Measurements from ENCODE around the gene LPAR1. TPM values are rescaled to one million over a fixed set of nuclear protein-coding genes. Genes with fewer than 3 reads are reported as not detected.
A peak's percentile ranks its signal among the peaks of the same experiment; 100 is the strongest.
"Not testable (repeated sequence)": the region's sequence is repeated elsewhere in the genome, so short reads cannot be mapped to it uniquely, and the experiment has no call there.

Gene LPAR1
- total RNA-seq, 1 donor from 2014 or later: 10.6 TPM

- no peak for DNase-seq (ENCODE audit: low spot score)
- intact Hi-C loops (cut with DNase I): no loop called here
Measured at GRCh38 chr9:110895147-110895905, 142.9 kb downstream of the LPAR1 start.

GRCh38 chr9:110894731-110895130 is 143.5 kb downstream of the LPAR1 start:
- intact Hi-C loops (cut with DNase I): no loop called here
- no peak for DNase-seq (ENCODE audit: low spot score)

- intact Hi-C loops (cut with DNase I): no loop called here
- no peak for DNase-seq (ENCODE audit: low spot score)
Measured at GRCh38 chr9:110892689-110893088, 145.6 kb downstream of the LPAR1 start.

GRCh38 chr9:110891760-110892159 is 146.5 kb downstream of the LPAR1 start:
- intact Hi-C loops (cut with DNase I): no loop called here
- DNase-seq (ENCODE audit: low spot score): no peak

- DNase-seq (ENCODE audit: low spot score): no peak
- intact Hi-C loops (cut with DNase I): no loop called here
Measured at GRCh38 chr9:110890416-110890815, 147.9 kb downstream of the LPAR1 start.

GRCh38 chr9:110887276-110887675 is 151.0 kb downstream of the LPAR1 start:
- DNase-seq (ENCODE audit: low spot score): no peak
- intact Hi-C loops (cut with DNase I): no loop called here

GRCh38 chr9:110886832-110887231 is 151.4 kb downstream of the LPAR1 start:
- intact Hi-C loops (cut with DNase I): no loop called here
- DNase-seq (ENCODE audit: low spot score): no peak

GRCh38 chr9:110880189-110880588 is 158.1 kb downstream of the LPAR1 start:
- DNase-seq (ENCODE audit: low spot score): no peak
- intact Hi-C loops (cut with DNase I): no loop called here

GRCh38 chr9:110877374-110877773 is 160.9 kb downstream of the LPAR1 start:
- intact Hi-C loops (cut with DNase I): no loop called here
- no peak for DNase-seq (ENCODE audit: low spot score)

GRCh38 chr9:110876929-110877328 is 161.3 kb downstream of the LPAR1 start:
- intact Hi-C loops (cut with DNase I): no loop called here
- no peak for DNase-seq (ENCODE audit: low spot score)

GRCh38 chr9:110874963-110875674 is 163.2 kb downstream of the LPAR1 start:
- peak; percentile 76 for DNase-seq (ENCODE audit: low spot score)
- intact Hi-C loops (cut with DNase I): no loop called here

- intact Hi-C loops (cut with DNase I): no loop called here
- no peak for DNase-seq (ENCODE audit: low spot score)
Measured at GRCh38 chr9:110872920-110873319, 165.3 kb downstream of the LPAR1 start.

- intact Hi-C loops (cut with DNase I): no loop called here
- no peak for DNase-seq (ENCODE audit: low spot score)
Measured at GRCh38 chr9:110871736-110872135, 166.5 kb downstream of the LPAR1 start.

- DNase-seq (ENCODE audit: low spot score): no peak
- intact Hi-C loops (cut with DNase I): no loop called here
Measured at GRCh38 chr9:110869931-110870330, 168.3 kb downstream of the LPAR1 start.

- DNase-seq (ENCODE audit: low spot score): no peak
- intact Hi-C loops (cut with DNase I): no loop called here
Measured at GRCh38 chr9:110864011-110864410, 174.3 kb downstream of the LPAR1 start.

GRCh38 chr9:110861370-110862110 is 176.7 kb downstream of the LPAR1 start:
- DNase-seq (ENCODE audit: low spot score); intact Hi-C loops (cut with DNase I): not testable (repeated sequence)

GRCh38 chr9:110856772-110857171 is 181.5 kb downstream of the LPAR1 start:
- no peak for DNase-seq (ENCODE audit: low spot score)

GRCh38 chr9:110850401-110851135 is 187.7 kb downstream of the LPAR1 start:
- intact Hi-C loops (cut with DNase I): no loop called here
- no peak for DNase-seq (ENCODE audit: low spot score)

More at GRCh38 chr9:110856772-110857171, 181.5 kb downstream of the LPAR1 start:
- intact Hi-C loops (cut with DNase I): no loop called here

- DNase-seq (ENCODE audit: low spot score): no peak
- intact Hi-C loops (cut with DNase I): no loop called here
Measured at GRCh38 chr9:110847671-110848070, 190.6 kb downstream of the LPAR1 start.

- intact Hi-C loops (cut with DNase I): no loop called here
- DNase-seq (ENCODE audit: low spot score): no peak
Measured at GRCh38 chr9:110846215-110846614, 192.1 kb downstream of the LPAR1 start.
